HG03442 (cell line): ENCODE measurements around the gene MFSD8.
"Not testable (repeated sequence)": the region's sequence is repeated elsewhere in the genome, so short reads cannot be mapped to it uniquely, and the experiment has no call there.

Experiments
- ATAC-seq: cut with Tn5 transposase; IDR thresholded peaks from one replicate; pipeline ENCODE4 v1.9.1; 2021; ENCODE audit warnings: mild to moderate bottlenecking, moderate library complexity; ENCODE audit not compliant: unreplicated experiment

MFSD8 gene

DNA sequence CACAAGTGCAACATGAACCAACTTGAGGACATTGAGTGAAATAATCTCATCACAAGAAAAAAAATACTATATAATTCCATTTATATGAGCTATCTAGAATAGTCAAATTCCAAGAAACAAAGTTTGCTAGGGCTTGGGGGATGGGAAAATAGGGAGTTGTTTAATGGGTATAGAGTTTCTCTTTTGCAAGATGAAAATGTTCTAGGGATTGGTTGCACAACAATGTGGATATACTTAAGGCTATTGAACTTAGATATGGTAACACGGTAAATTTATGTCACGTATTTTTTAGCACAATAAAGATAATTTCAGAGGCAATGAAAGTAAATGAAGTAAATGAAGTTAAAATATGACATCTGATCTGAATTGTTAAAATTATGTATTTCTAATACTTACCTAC, 7.9 kb downstream of the MFSD8 start:
- ATAC-seq: no peak

DNA sequence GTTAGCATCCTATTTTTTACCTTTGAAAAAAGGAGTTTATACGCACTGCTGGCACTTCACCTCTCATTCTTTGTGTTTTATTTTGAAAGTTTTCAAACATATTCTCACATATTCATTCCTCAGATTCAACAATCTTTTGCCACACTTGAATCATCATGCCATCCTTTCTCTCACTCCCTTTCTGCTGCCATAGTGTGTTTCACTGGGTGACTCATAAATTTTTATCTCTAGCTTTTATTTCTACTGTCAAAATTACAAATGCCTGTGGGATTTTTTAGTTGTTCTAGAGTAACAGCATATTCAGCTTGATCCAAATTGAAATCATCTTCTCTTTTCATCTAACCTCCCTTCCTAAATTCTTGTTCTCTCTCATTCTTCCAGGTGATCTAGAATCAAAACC, 28.0 kb downstream of the MFSD8 start:
- ATAC-seq: no peak

DNA sequence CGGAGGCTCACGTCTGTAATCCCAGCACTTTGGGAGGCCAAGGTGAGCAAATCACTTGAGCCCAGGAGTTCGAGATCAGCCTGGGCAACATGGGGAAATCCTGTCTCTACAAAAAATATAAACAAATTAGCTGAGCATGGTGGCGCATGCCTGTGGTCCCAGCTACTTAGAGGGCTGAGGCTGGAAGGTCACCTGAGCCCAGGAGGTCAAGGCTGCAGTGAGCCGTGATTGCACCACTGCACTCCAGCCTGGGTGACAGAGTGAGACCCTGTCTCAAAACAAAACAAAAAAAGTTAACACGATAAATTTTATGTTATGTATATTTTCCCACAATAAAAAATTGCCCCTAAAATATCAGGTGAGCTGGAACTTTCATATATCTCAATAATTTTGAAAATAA, 33.1 kb downstream of the MFSD8 start:
- ATAC-seq: not testable (repeated sequence)

DNA sequence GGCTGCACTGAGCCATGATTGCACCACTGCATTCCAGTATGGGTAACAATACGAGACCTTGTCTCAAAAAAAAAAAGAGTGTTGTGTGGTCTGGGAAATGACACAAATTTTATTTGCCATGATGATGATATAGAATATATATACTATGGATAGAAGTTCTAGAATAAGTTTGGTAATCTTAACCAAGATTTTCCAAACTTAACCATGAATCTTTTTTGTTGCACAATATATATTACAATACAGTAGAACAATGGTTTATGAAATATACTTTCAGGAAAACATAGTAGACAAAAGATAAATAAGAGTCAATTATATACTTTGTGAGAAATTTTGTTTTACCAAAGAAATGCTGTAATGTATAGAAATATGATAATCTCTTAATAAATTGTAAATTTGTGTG, 34.8 kb downstream of the MFSD8 start:
- no peak for ATAC-seq

DNA sequence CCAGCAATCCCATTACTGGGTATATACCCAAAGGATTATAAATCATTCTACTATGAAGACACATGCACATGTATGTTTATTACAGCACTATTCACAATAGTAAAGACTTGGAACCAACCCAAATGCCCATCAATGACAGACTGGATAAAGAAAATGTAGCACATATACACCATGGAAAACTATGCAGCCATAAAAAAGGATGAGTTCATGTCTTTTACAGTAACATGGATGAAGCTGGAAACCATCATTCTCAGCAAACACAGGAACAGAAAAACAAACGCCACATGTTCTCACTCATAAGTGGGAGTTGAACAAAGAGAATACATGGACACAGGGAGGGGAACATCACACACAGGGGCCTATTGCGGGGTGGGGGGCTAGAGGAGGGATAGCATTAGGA, 39.3 kb downstream of the MFSD8 start:
- not testable (repeated sequence) for ATAC-seq

DNA sequence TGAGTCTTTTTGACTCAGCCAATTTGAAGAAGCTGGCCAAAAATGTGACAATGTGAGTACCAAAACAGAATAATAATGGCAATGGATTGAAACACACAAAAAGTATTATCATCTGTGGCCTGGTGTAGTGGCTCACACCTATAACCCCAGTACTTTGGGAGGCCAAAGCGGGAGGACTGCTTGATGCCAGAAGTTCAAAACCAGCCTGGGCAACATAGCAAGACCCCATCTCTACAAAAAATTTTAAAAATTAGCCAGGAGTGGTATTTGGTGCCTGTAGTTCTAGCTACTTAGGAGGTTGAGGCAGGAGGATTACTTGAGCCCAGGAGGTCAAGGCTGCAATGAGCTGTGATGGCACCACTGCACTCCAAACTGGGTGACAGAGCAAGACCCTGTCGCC, 42.7 kb downstream of the MFSD8 start:
- no peak for ATAC-seq

DNA sequence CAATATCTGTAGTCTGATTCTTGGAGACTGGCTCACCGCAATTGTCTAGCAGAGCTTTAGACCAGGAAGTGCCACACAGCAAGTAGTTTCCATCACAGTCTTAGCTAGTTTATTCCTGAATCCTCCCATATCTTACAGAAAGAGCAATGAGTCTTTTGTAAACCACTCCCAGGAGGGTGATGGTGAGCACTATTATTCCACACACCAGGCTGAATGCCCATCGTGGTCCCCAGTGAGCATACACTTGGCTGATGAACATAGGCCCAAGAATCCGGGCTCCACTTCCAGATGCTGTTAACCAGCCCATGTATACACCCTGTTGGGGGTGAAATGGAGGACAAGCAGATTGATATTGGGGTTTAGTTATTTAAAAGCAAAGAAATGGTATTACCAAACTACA, 44.5 kb downstream of the MFSD8 start:
- ATAC-seq: no peak

DNA sequence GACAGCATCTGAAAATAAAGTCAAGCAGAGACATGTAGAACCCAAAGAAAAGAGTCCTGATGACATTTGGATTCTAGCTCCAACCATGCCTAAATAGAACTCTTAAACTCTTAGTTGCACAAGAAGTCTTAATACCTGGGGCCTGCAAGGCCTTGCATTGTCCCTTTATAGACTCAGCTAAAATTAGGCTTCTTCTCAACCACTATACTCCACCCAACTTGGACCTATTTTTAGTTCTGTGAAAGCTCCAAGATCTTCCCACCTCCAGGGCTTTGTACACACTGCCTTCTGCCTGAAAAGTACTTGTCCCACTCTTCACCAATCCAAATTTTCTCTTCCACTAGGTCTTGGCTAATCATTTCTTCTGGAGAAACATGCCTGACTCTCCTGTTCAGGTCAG, 47.8 kb downstream of the MFSD8 start:
- ATAC-seq: no peak

DNA sequence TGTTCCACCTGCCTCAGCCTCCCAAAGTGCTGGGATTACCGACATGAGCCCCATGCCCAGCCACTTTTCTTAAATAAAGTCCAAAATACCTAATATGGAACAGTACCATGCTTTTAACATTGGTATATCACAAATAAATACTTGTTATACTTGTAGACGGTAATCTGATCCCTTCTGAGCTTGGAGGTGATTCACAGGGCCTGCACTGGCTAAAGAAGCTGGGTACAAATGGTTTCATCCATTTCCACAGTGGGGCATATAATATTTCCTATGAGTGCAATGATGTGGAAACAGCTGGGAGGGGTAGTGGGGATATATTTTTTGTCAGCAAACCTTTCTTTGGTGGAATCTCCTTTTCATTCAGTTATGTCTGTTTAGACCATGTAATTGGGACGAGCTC, 48.5 kb downstream of the MFSD8 start:
- no peak for ATAC-seq

DNA sequence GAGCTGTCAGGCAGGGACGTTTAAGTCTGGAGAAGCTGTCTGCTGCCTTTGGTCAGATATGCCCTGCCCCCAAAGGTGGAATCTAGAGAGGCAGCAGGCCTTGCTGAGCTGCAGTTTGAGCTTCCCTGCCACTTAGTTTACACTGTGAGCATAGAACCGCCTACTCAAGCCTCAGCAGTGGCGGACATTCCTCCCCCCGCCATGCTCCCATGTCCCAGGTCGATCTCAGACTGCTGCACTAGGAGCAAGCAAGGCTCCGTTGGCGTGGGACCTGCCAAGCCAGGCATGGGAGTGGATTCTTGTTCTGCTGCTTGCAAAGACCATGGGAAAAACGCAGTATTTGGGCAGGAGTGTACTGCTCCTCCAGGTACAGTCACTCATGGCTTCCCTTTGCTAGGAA, 59.9 kb downstream of the MFSD8 start:
- no peak for ATAC-seq

DNA sequence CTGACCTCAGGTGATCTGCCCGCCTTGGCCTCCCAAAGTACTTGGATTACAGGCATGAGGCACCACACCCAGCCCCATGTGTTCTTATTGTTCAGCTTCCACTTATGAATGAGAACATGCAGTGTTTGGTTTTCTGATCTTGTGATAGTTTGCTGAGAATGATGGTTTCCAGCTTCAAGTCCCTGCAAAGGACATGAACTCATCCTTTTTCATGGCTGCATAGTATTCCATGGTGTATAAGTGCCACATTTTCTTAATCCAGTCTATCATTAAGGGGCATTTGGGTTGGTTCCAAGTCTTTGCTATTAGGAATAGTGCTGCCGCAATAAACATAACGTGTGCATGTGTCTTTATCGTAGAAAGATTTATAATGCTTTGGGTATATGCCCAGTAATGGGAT, 65.3 kb downstream of the MFSD8 start:
- not testable (repeated sequence) for ATAC-seq

DNA sequence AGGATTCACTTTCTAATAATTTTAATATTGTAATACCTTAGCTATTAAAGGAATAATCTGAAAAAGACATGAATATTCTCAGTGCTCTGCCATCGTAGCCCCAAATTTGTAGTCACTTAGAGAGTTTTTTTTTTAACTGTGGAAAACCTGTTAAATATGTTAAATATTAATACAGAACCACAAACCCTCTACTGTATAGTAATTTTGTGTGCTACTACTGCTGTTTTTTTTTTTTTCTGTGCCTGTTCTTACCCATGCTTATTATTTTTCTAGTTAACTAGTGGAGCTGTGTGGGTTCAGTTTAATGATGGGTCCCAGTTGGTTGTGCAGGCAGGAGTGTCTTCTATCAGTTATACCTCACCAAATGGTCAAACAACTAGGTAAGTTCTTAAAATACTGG, 68.4 kb downstream of the MFSD8 start:
- ATAC-seq: no peak

DNA sequence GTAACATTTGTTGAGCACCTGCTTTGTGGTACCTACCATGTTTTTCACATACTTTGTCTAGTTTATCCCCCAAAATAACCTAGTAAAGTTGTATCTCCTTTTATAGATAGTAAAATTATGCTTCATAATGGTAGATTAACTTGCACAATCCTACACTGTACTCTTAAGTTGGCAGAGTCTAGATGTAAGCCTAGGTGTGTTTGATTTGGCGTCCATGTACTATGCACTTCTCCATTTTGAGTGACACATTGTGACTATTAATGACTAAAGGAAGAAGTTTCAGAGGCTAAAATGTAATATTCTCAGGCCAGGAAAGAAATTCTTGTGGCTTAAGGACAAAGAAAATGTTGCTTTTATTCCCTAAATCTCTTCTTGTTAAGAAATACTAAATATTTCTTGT, 68.9 kb downstream of the MFSD8 start:
- ATAC-seq: no peak

DNA sequence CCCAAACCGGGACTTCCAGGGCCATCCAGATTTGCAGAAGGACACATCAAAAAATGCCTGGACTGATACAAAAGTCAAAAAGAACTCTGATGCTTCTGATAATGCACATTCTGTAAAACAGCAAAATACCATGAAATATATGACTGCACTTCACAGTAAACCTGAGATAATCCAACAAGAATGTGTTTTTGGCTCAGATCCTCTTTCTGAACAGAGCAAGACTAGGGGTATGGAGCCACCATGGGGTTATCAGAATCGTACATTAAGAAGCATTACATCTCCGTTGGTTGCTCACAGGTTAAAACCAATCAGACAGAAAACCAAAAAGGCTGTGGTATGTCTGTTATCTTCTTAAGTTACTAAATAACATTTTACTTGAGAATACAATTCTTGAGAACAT, 75.1 kb downstream of the MFSD8 start:
- no peak for ATAC-seq

DNA sequence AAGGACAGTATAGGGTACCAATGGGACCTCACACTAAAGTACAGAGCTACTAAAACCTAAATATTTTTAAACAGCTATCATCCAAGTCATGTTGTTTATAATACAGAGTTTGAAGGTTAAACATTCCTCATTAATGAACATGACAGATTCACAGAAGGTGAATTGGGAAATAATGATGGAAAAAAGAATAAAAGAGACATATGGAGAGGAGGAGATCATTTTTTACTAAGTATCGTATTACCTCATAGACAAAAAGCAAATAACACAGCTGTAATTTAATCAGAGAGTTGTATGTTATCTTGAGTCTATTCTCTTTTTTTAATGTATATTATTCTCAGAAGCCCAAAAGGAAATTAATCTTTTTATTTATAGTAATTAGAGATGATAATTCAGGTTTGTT, 76.4 kb downstream of the MFSD8 start:
- no peak for ATAC-seq

DNA sequence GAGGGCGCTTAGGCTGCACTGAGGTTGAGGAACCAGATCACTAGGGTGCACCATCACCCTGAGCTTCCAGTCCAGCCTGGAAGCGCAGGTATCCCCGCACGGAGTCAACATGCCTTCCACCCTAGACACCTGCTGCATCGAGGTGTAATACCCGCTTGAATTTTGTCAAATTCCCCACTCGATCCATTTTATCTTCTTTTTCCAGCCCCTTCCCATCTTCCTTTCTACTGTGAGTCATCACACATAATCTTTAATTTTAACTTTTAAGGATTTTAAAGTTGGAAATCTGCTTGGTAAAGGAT, 83.5 kb downstream of the MFSD8 start:
- ATAC-seq: peak; percentile 37

DNA sequence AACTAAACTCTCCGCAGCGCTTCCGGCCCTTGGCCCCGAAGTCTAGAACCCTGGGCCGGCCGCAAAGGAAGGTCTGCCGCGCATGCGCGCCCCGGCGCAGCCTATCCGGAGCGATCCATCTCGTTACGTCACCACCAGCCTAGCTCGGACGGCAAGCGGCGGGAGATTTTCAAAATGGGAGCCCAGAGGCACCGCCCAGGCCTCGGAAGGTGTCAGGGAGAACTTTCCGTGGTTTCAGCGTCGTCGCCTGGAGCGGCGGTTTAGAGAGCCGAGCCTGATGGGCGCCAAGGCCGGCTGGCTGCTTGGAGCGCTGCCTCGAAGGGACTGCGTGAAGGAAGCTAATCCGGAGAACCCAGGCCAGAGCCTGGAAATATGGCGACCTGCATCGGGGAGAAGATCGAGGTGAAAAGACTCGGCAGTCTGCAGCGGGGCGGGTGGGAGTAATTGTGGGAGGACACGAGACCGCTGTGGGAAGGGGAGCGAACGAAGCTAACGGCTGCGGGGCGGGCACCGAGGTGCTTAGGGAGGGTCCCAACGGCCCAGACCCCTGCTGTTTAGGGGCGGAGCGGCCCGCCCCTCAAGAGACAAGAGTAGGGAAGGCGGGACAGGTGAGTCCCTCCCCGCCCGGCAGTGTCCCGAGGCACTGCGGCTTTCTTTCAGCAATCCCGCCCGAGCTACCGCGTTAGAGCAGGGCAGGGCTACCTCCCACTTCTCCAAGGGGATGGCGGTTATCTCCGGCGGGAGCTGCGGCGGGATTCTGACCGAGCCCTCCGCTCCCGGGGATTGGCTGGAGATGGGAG, 84.0 kb downstream of the MFSD8 start, which contains the start of gene PLK4:
Gene PLK4 (plus strand): TSS at position 131 of the 800 bp plus-strand sequence. CDS start 242 bp downstream, at position 373.
- ATAC-seq: peak; percentile 88

DNA sequence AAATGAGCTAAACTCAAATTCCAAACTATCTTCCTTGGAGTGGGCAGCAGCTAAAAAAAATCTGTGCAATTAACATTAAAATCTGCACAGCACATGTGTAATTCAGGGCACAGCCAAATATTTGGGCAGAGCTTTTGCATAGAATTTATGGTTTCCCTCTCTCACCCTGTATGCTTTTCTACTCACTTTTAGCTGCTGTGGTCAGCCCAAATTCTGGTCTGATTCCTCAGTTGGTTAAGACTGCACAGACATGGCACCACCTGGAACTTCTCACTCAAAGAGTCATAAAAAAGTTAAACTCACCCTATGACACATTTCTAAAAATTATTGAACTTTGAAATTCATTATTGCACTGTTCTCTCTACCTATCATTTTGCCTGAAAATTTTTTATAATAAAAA, 89.2 kb downstream of the MFSD8 start:
- ATAC-seq: no peak

DNA sequence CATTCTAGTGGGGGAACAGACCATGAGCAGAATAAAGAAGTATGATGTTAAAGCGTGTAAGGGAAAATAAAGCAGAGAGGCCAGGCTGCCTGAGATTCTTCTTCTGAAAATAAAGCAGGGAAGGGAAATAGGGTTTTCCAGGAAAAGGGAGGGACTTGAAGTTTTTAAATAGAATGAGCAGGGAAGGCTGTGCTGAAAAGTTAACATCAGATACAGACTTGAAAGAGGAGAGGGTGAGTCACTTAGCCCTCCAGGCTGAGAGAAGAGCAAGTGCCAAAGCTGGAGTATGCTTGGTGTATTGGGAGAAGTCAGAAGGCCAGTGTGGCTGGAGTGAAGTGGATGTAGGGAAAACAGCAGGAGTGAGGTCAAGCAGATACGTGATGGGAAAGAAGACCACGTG, 94.3 kb downstream of the MFSD8 start:
- ATAC-seq: no peak

DNA sequence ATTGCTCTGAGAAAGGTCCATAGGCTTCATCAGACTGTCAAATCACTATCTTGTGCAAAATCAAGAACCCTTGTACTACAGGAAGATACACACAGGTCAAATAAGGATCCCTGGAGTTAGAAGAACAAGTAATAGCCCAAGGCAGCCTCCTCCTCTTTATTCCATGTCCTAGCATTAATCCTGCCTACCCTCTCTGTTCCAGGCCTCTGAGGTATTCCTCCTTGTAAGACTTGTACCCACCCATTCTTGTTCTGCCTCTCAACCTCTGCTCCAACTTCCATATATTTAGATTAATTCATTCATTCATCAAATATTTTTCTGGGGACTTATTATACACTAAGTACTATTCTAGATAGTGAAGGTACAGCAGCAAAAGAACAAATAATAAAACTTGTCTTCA, 94.7 kb downstream of the MFSD8 start:
- no peak for ATAC-seq

DNA sequence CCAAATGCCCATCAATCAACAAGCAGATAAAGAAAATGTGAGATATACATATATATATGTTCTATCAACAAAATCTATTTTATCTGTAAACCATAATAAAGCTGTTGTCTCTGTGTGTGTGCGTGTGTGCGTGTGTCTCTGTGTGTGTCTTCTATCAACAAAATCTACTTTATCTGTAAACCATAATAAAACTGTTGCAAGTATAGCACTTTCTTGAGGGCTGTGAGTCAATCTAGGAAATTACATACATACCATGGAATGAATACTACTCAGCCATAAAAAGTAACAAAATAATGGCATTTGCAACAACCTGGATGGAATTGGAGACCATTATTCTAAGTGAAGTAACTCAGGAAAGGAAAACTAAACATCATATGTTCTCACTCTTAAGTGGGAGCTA, 96.8 kb downstream of the MFSD8 start:
- no peak for ATAC-seq
